Hematopoietic multipotent progenitor cell (in vitro differentiated cells): Measurements from ENCODE around the gene HAP1. TPM values are rescaled to one million over a fixed set of nuclear protein-coding genes. Genes with fewer than 3 reads are reported as not detected.
A peak's percentile ranks its signal among the peaks of the same experiment; 100 is the strongest.
"Not testable (repeated sequence)": the region's sequence is repeated elsewhere in the genome, so short reads cannot be mapped to it uniquely, and the experiment has no call there.

ENCODE experiments used
- DNase-seq, 3 donors: peaks; one replicate each; pipeline ENCODE4 v3.0.0-alpha.2; 2011 to 2015; ENCODE audit warnings: low read depth in 2 of 3, low spot score in 2 of 3
- total RNA-seq: library from RNA; depleted of rRNA; stranded (reverse); fragments of >200 nt; gene quantifications from one replicate; pipeline ENCODE4 v1.2.3, GENCODE V29; 2012

Gene HAP1
- total RNA-seq, 1 donor, result under 0.01 TPM

DNA sequence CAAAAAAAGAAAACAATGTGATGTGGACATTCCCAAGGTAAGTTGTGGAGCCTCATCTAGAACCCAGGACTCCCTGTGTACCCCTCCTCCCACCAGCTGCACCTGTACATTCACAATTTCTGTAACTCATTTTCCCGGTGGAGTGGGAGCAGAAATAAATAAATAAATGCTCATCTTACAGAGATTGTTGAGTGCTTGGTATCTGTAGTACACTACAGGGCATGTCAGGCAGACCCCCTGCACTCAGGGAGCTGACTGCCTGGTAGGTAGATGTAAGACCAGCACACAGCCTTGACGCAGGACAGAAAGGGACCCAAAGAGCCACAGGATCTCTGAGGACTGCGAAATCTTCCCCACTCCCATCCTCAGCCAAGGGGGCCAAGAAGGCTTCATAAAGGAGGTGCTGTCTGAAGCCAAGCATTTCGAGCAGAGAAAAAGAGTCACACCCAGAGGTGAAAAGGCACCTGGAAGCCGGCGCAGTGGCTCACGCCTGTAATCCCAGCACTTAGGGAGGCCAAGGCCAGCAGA, 39.2 kb downstream of the HAP1 start:
- DNase-seq, result no peak

DNA sequence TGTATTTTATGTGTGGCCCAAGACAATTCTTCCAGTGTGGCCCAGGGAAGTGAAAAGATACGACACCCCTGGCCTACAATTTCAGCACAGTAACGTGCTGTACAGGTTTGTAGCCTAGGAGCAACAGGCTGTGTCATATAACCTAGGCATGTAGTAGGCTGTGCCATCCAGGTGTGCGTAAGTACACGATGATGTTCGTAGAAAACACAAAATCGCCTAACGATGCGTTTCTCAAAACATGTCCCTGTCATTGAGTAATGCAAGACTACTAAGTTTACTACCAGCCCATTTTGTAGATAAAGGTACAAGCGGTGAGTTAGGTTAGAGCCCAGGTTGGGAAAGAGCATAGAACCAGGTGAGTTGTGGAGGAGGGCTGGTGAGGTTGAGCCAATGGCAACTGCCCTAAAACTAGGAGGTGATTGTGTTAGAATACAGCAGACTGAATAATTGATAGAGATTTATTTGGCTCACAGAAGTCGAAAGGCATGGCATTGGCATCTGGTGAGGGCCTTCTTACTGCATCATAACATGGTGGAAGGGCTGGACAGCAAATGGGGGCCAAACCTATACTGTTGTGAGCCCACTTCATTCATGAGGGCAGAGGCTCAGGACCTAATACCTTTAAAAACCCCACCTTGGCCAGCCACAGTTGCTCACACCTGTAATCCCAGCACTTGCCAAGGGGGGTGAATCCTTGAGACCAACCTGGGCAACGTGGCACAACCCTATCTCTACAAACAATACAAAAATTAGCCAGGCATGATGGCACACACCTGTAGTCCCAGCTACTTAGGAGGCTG, 41.5 kb downstream of the HAP1 start:
- DNase-seq, result no peak

DNA sequence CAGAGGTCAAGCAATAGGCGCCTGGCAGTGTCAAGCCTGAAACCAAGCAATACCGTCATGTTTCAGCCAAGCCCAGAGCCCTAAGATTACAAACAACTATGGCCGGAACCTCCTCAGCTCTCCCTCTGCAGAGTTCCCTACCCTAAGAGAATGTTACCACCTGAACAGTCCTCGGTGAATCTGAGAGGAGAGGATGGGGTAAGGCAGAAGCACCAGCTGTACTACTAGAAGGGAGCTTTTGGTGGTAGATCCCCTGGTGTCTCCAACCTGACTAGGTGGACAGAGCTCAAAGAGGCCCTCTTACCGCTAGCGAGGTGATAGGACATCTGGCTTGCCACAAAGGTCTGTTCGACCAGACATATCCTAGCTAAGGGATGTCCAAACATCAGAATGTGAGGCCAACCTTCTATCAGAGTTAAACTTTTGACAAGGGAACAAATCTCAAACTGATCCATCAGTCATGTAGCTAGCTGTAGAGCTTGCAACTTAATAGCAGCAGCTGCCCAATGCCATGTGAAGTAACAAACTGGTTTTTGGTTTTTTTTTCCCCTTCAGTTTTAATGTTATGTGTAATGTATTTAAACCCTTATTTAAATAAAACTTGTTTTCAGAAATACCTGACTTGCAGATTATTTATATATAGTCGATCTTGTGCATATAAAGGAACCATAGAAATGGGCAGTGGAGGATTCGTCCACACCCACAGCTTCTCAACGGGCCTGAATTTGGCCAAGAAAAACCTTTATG, 43.2 kb downstream of the HAP1 start:
- DNase-seq, result peak in 1 of 3 donors; percentile 32

DNA sequence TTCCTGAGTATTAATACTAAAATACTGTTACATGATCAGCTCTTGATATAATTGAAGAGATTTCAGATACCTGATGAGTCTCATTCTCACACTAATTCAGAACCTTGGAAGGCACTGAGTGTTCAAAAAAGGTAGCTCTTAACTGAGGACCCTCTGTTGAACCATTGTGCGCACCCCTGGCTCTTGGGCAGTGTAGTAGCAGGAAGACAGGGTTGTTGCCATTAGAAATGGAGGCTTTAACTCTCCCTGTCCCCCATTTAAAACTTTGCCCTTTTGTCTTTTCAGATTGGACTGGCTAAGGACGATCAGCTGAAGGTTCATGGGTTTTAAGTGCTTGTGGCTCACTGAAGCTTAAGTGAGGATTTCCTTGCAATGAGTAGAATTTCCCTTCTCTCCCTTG, 43.9 kb downstream of the HAP1 start:
- DNase-seq, result no peak

DNA sequence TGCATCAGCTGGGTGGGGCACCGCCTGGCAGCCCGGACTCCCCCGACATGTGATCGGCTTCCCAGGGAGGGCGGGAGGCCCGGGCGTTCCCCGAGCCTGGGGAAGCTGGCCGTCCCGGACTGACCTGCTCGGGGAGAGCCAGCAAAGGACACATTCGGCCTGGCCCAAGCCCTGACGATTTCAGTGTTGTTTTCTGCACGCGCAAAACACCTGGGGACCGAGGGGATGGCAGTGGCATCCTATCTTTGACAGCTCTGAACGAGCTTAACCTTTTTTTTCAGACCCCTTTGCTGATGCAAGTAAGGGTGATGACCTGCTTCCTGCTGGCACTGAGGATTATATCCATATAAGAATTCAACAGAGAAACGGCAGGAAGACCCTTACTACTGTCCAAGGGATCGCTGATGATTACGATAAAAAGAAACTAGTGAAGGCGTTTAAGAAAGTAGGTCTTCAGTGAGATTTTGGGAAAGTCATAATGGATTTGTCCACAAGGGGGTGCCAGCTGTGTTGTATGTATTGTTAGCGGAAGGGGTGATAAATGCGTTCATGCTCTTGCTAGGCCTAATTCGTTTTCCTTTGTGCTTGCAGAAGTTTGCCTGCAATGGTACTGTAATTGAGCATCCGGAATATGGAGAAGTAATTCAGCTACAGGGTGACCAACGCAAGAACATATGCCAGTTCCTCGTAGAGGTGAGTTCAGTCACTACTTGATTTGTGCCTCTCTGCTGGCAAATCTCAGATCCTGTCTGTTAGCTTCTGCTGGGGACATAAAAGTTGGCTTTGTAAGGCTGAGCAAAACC, 44.7 kb downstream of the HAP1 start:
- DNase-seq, result peak in 2 of 3 donors; percentile 68 to 86

DNA sequence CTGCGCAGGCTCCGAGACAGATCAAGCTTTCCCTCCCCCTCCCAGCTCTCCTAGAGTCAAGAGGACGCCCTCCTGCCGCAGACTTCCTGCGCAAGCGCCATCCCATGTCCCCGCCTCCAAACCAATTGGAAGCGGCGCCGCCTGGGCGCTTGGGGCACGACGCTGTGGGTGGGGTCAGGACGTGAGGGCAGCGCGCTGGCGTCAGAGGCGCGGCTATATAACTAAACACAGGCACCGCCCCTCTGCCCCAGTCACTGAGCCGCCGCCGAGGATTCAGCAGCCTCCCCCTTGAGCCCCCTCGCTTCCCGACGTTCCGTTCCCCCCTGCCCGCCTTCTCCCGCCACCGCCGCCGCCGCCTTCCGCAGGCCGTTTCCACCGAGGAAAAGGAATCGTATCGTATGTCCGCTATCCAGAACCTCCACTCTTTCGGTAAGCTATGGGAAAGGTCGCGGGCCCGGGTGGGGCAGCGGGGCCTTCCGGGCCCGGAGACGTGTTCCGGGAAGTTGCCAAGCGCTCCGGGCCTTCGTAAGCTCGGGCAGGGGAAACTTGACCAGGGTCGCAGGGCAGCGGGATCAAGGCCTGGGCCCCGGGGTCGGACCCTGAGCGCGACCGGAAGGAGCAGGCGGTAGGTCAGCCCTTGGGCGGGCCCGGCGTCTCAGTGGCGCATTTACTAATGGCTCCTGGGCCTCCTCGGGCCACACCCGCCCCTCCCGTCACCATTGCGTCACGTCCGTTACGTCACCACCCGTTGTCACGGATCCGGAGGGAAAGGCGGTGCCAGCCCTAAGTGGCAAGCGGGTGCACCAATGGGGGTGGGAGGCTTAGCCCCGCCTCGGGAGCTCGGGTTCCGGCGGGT, 45.6 kb downstream of the HAP1 start, which contains the start of gene EIF1:
TSS of gene EIF1 (plus strand) at position 245 of the 856 bp plus-strand sequence. CDS start at position 399, 154 bp downstream.
- DNase-seq, result peak; percentile 98 to 100 (median 100)

DNA sequence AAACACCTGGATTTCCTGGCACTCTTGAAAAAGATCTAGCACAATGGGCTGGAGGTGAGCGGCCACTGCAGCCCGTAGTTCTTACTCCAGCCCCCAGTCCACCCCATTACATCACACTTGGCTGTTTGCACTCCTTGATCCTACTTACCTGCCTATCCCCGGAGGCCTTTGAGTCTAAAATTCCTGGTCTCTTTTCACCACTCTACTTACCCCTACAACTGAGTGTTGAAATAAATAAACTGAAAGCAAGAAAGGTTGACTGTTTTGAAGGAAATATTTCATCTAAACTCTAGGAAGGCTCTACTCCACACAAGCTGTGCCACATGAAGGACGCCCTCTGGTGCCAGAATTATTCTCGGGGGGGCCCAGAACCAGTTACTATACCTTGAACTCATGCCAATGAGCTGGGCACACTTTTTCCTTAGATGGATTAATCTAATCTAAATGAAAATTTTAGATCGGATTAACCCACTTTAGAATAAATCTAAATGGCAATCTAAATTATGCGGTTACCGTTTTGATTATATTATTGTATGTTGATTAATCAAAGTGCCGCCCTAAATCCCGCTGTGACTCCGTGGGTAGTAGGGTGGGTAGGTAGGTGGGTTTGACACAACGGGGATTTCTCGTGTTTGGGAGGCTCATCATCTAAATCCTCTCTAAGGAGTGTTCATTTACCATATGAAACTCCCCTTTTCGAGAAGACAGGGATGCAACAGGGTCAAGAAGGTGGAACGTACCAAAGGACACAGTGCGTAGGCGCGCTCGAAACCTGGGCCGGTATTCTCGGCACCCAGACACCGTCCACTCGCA, 46.4 kb downstream of the HAP1 start:
- DNase-seq, result peak in 2 of 3 donors; percentile 78 to 80

DNA sequence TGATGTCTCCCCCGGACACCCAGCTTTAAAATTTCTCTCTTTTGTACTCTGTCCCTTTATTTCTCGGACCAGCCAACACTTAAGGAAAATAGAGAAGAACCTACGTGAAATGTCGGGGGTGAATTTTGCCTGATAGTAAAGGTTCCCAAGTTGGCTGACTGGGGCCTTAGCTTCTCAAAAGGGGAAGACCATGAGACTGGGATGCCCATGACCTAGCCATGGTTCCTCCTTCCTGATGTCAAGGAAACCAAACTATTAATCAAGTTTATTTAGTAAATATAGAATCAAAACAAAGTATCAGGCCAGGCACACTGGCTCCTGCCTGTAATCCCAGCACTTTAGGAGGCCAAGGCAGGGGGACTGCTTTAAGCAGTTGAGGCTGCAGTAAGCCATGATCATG, 48.2 kb downstream of the HAP1 start:
- no peak for DNase-seq

DNA sequence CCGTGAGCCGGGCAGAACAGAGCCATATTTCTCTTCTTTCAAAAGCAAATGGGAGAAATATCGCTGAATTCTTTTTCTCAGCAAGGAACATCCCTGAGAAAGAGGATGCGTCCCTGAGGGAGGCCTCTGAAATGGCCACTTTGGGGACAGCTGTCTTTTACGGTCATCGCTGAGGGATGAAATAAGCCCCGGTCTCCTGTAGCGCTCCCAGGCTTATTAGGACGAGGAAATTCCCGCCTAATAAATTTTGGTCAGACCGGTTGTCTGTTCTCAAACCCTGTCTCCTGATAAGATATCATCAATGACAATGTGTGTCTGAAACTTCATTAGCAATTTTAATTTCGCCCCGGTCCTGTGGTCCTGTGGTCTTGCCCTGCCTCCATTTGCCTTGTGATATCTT, 48.7 kb downstream of the HAP1 start:
- DNase-seq, result not testable (repeated sequence)

DNA sequence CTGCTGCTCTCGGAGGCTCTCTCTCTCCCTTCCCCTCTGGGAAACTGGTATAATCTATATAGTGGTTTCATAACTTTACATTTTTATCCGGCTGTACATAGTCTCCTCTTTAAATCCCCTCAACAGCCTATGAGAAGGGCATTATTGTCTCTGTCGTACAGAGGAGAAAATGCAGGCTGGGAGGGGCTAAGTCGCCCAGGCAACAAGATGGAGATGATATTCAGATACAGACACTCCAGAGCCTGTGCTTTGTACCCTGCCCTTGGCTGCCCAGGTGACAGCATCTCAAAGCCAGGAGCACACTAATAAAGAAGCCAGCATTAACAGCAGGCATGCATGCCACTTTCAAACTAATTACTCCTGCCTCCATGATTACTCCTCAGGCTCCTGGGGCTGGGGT, 50.4 kb downstream of the HAP1 start:
- DNase-seq, result no peak

DNA sequence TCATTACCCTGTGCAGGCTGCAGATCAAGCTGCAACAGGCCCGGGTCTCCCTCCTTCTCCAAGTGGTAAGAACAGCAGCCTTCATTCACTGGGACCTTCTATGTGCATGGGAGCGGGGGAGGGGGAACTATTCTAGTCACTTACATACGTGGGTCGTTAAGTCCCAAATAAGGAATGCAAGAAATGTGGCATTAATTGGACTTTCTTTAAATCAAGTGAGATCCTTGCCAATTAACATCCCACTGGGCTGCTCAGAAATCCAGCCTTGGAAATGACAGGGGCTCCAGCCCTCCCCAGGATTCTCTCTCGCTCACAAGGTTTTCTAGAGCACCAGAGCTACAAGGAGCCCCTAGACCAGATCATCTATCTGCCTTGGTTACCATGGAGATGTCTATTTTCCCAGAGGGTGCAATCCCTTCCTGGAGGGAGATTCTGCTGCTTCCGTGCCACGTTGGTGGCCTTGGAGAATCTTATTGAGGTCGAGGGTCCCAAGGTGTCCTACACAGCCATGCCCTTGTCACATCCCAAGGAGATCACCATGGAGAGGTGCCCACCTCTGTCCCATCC, 50.9 kb downstream of the HAP1 start:
- DNase-seq, result no peak

DNA sequence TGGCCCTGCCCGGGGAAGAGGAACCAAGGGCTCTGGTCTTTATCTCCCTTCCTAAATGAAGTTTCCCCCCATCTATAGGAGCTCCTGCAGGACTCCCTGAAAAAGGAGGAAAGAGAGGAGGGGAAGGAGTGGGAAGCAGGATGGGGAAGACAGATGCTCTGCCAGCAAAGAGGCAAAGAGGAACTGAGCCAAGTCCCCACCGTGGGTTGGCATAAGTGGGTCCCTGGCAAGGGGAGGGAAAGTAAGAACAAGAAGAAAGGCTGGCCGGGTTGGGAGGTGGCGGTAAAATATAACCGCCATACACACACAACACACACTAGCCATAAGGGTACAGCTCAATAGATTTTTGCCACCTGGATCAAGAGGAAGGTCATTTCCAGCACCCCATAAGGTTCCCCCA, 51.8 kb downstream of the HAP1 start:
- peak in 1 of 3 donors; percentile 26 for DNase-seq

DNA sequence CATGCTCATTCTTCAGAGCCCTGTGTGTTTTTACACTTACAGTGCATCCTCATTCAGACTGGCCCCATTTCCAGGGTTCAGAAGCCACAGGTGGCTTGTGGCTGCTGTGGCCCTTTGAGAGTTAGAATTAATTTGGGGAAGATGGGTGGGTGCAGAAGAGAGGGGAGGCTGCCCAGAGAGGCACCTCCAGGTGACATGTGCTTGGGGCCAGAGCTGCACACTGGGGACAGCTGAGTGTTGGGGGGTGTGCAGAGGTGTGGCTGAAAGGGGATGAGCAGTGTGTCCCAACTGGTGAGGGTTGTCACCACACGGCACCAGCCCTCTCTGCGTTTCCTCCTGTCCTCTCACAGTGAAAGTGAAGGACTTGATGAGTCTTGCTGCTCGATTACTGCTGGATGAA, 52.7 kb downstream of the HAP1 start:
- no peak for DNase-seq

DNA sequence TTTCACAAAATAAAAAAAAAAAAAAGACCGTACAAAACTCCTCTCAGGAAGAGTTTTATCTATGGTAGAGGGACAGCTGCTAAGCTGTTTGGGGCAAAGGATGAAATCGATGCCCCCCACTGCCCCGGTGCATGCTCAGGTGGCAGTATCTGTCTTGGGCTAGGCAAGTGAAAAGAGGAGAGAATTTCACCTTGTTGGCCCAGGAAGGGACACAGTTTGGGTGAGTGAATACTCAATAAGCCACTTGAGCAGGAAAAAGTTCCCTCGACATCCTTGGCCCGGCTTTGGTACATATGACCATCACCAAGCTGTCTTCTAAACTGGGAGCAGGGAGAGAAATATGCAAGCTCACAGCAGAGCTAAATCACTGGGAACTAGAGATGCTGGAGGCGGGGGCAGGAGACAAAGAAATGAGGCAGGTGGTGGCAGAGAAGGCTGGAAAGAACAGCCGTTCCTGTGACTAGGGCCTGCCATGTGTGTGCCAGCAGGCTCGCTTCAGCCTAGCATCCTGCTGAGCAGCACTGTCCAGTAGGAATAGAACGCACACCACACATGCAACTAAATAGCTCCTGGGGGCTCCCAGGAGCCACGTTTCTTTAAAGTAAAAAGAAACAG, 53.9 kb downstream of the HAP1 start:
- DNase-seq, result no peak

DNA sequence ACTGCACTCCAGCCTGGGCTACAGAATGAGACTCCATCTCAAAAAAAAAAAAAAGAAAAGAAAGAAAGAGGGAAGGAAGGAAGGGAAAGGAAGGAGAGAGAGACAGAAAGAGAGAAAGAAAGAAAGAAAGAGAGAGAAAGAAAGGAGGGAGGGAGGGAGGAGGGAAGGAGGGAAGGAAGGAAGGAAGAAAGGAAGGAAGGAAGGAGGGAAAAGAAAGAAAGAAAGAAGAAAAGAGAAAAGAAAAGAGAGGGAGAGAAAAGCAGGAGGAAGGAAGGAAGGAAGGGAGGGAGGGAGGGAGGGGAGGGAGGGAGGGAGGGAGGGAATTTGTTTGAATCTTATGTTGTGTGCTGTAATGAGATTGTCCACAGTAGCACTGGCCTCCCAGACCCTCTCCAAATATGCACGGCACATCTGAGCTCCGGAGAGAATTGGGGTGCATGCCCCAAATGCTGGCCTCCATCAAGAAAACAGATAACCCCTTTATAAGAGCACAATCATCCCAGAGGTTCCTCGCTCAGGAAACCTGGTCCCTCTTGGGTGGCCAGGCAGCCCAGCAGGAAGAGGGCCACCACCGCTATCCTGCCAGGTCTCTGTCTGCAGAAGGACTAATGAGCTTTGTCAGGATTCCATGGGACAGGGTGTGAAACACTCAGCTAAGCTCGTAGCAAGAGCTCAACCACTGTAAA, 54.6 kb downstream of the HAP1 start:
- no peak for DNase-seq

DNA sequence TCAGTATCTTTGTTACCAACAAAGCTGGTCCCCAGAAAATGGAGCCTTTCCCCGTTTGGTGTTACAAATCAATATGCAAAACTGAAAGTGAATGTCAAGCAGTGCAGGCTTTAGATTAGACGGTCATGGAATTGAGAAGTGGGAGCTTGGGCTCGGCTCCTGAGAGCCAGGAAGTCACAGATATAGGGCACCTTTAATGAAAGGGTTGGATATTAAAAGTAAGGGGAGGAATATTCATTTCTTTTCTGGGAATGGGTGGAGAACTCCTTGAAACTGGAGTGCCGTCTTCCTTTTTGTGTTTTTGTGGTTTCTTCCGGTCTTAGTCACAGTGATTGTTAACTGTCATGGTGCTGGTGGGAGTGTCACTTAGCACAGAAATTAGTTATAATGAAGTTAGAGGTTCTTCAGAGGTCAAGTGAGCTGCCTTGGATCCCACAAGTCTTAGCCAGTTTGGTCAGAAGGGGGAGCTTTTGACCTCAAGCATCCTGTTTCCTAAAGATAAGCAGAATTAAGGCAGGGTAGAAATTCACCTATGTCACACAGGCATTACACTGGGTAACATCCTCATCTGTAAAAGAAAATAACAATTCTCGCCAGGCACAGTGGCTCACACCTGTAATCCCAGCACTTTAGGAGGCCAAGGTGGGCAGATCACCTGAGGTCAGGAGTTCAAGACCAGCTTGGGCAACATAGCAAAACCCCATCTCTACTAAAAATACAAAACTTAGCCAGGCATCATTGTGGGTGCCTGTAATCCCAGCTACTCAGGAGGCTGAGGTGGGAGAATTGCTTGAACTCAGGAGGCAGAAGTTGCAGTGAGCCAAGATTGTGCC, 55.3 kb downstream of the HAP1 start:
- DNase-seq, result peak in 2 of 3 donors; percentile 91 to 96

DNA sequence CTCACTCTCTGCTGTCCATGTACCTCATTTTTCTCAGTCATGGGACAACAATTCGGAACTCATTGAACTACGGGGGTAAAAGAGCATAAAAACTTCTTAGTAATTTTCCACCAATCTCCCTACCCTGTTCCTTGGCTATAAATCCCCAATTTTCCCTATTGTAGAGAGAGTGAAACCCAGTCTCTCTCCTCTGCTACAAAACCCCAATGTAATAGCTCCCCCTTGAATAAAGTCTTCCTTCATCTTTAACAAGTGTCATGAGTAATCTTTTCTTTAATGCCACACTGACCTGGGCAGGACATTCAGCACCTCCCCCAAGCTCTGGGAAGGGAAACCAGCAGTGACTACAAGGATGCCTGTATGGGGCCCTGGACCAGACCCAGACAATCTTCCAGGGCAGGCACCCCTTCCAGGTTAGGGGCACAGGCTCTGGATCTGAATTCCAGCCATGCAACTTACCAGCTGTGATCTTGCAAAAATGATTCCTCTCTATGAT, 56.0 kb downstream of the HAP1 start:
- peak in 1 of 3 donors; percentile 32 for DNase-seq
